ENCODE data around the gene TMEM270. TPM values are rescaled to one million over a fixed set of nuclear protein-coding genes. Genes with fewer than 3 reads are reported as not detected.
A peak's percentile ranks its signal among the peaks of the same experiment; 100 is the strongest.

Gene TMEM270
- total RNA-seq, 1 experiment from 2014 or later = 1.1 TPM

GRCh38 chr7:73829505-73829904, 31.5 kb upstream of the TMEM270 start:
- no peaks in the 10 kb centered on the region for H3K27me3 ChIP-seq (ENCODE audit: insufficient read depth, low read length)
- no peak overlapping the region for H3K4me3 ChIP-seq (replicated peaks in 1 of 2; ENCODE audit: low read depth in 1 of 2, low read length in 2 of 2)
- peak overlapping the region; percentile 96 for H3K27ac ChIP-seq (ENCODE audit: low read depth, low read length)
- BruUV-seq (replicated peaks) = no TSS peak
- H3K4me1 ChIP-seq (ENCODE audit: control insufficient read depth in 1 of 2, insufficient read depth in 2 of 2, low read length in 2 of 2) = peaks cover 73 to 97% of the 10 kb centered on the region in 2 experiments
- ChIA-PET CTCF (interaction anchor here (0.6 to 1.2 kb wide), 3 partner anchors 19 to 690 kb away, joined by 3 to 4 read pairs (median 4); no protein-coding TSS in a partner anchor), RAD21 (ENCODE audit: low non-redundant PET in 1 of 2, low total read pairs in 2 of 2, uncharacterized antibody in 2 of 2, unreplicated experiment in 2 of 2) (interaction anchor here in 1 of 2 experiments (0.7 kb wide), 1 partner anchor 20 kb away, joined by 6 read pairs; no protein-coding TSS in a partner anchor), POLR2A (interaction anchor here (0.9 to 5.4 kb wide), 8 partner anchors 11 to 89 kb away, joined by 3 to 43 read pairs (median 4); partner anchors contain the start of genes ABHD11, CLDN3 and METTL27)
- H3K9me3 ChIP-seq (ENCODE audit: control insufficient read depth in 1 of 2, insufficient read depth in 1 of 2, low read depth in 1 of 2, low read length in 2 of 2) = no peaks in the 10 kb centered on the region
- H2AFZ ChIP-seq (ENCODE audit: low read depth, low read length, poor library complexity, severe bottlenecking) = no peak overlapping the region
- ATAC-seq (no peak), DNase-seq (ENCODE audit: low read depth, low spot score) (no peak)
- H3K9me2 ChIP-seq (ENCODE audit: insufficient read depth) = no peaks in the 10 kb centered on the region
- H3K79me2 ChIP-seq (ENCODE audit: insufficient read depth, low read length) = peaks cover 23% of the 10 kb centered on the region
- intact Hi-C loops (cut with micrococcal nuclease) = no loop called here
- 0 out of 4 replicates have a peak, but pooled peaks cover 0 to 7% of the 10 kb centered on the region in 2 experiments for H3K36me3 ChIP-seq (ENCODE audit: control insufficient read depth in 1 of 2, insufficient read depth in 2 of 2, low read length in 2 of 2)
- peak overlapping the region; percentile 99 for H3K9ac ChIP-seq (ENCODE audit: low read length)
- TF ChIP-seq EZH2phosphoT487 (IDR thresholded peaks at IDR 0.05; ENCODE audit: borderline replicate concordance) (no peak), SIN3A (IDR thresholded peaks at IDR 0.05; ENCODE audit: low read depth) (no peak), CEBPB (IDR thresholded peaks at IDR 0.05; ENCODE audit: low read depth) (no peak), POLR2AphosphoS5 (IDR thresholded peaks at IDR 0.05; ENCODE audit: low read depth, low read length) (0 out of 2 replicates have a peak, but pooled peaks have one; percentile 35), JUND (IDR thresholded peaks at IDR 0.05) (no peak)
- H3K4me2 ChIP-seq (ENCODE audit: low read length) = peak overlapping the region; percentile 99
- no peaks in the 10 kb centered on the region for H4K20me1 ChIP-seq (ENCODE audit: insufficient read depth)

GRCh38 chr7:73829921-73830680, 30.9 kb upstream of the TMEM270 start:
- H3K9ac ChIP-seq (ENCODE audit: low read length) = peak overlapping the region; percentile 99

More at GRCh38 chr7:73829921-73830680, 30.9 kb upstream of the TMEM270 start:
- peak overlapping the region; percentile 96 for H3K27ac ChIP-seq (ENCODE audit: low read depth, low read length)
- H3K9me2 ChIP-seq (ENCODE audit: insufficient read depth) = no peaks in the 10 kb centered on the region
- no peak for TF ChIP-seq JUND (IDR thresholded peaks at IDR 0.05)
- TF ChIP-seq CTCF (IDR thresholded peaks at IDR 0.05 in 2 of 3, conservative IDR thresholded peaks at IDR 0.05 in 1 of 3; ENCODE audit: borderline replicate concordance in 1 of 3, insufficient read depth in 1 of 3, low read depth in 2 of 3, low read length in 2 of 3) = peak in 2 of 3 experiments; percentile 36 to 48; a peak in 4 of 6 replicates
- peaks cover 23% of the 10 kb centered on the region for H3K79me2 ChIP-seq (ENCODE audit: insufficient read depth, low read length)
- intact Hi-C loops (cut with micrococcal nuclease) = no loop called here
- no peaks in the 10 kb centered on the region for H4K20me1 ChIP-seq (ENCODE audit: insufficient read depth)
- H3K9me3 ChIP-seq (ENCODE audit: control insufficient read depth in 1 of 2, insufficient read depth in 1 of 2, low read depth in 1 of 2, low read length in 2 of 2) = no peaks in the 10 kb centered on the region
- H3K27me3 ChIP-seq (ENCODE audit: insufficient read depth, low read length) = no peaks in the 10 kb centered on the region
- no peak for ATAC-seq
- RAD21 ChIA-PET (ENCODE audit: low non-redundant PET in 1 of 2, low total read pairs in 2 of 2, uncharacterized antibody in 2 of 2, unreplicated experiment in 2 of 2) = interaction anchor here in 1 of 2 experiments (0.7 kb wide), 1 partner anchor 20 kb away, joined by 6 read pairs; no protein-coding TSS in a partner anchor
- no peak for DNase-seq (ENCODE audit: low read depth, low spot score)
- CTCF ChIA-PET = interaction anchor here (1.0 to 1.2 kb wide), 2 partner anchors 20 to 96 kb away, joined by 4 read pairs; no protein-coding TSS in a partner anchor
- H3K36me3 ChIP-seq (ENCODE audit: control insufficient read depth in 1 of 2, insufficient read depth in 2 of 2, low read length in 2 of 2) = 0 out of 4 replicates have a peak, but pooled peaks cover 0 to 7% of the 10 kb centered on the region in 2 experiments
- peak overlapping the region; percentile 99 for H3K4me2 ChIP-seq (ENCODE audit: low read length)
- peak overlapping the region; percentile 93 to 96 for H3K4me3 ChIP-seq (replicated peaks in 1 of 2; ENCODE audit: low read depth in 1 of 2, low read length in 2 of 2)
- POLR2A ChIA-PET = interaction anchor here (0.8 to 5.4 kb wide), 11 partner anchors 8 to 90 kb away, joined by 3 to 87 read pairs (median 4); partner anchors contain the start of genes ABHD11, CLDN3 and METTL27
- H2AFZ ChIP-seq (ENCODE audit: low read depth, low read length, poor library complexity, severe bottlenecking) = no peak overlapping the region
- peaks cover 70 to 95% of the 10 kb centered on the region in 2 experiments for H3K4me1 ChIP-seq (ENCODE audit: control insufficient read depth in 1 of 2, insufficient read depth in 2 of 2, low read length in 2 of 2)
- no TSS peak for BruUV-seq (replicated peaks)

All from HCT116 (cell line).